ENCODE measurements around the gene RFC1. TPM values are rescaled to one million over a fixed set of nuclear protein-coding genes. Genes with fewer than 3 reads are reported as not detected.

RFC1 gene
- total and polyA plus RNA-seq, 9 of the 15 experiments (the other 6 are each of a cell fraction or from before 2014, with no cell fraction given): 16.8 to 85.6 (median 45.2) TPM

DNA sequence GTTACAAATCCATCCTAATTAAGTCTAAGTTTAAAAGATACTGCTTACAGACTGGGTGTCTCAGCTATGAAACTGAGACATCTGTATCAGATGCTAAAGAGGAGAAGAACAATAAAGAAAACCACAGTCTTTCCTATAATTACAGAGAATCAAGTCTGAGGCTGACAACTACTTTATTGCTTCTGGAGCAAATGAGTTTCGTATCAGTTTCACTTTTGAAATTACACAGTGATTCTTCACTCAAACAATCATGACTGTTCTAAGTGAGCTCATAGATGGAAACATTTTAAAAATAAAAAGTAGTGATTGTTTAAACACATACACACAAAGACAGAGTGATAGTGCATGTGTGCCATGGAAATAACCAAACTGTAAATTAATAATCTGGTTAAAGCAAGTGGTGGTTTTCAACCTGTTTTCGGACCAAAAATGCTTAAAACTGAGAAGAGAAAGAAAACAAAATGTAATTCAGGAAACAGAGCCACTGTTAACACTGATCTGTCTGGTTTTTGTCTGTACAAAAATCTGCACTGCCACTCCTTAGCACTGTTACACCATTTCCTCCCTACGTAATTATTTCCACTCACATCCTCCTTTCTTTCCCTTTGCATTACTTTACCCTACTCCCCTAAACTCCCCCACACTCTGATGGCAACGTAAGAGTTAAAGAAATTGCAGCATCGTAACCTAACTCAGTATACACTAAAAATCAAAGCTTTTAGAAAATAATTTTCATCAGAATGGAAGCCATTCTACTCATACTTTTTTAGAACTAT, 12.5 kb downstream of the RFC1 start:
- CTCF ChIA-PET (ENCODE audit: low intra/inter-chr PET ratio): no interaction called here
- TF ChIP-seq ZNF316 (IDR thresholded peaks at IDR 0.05) (no peak), DDX20 (tag; IDR thresholded peaks at IDR 0.05; ENCODE audit: low read depth) (no peak), TAF9B (IDR thresholded peaks at IDR 0.05; ENCODE audit: partially characterized antibody) (no peak), ZNF143 (CRISPR knock-in tag; IDR thresholded peaks at IDR 0.05) (no peak), PHF21A (IDR thresholded peaks at IDR 0.05; ENCODE audit: borderline replicate concordance, low read depth) (no peak), BDP1 (IDR thresholded peaks at IDR 0.05; ENCODE audit: insufficient read depth, insufficient read length) (no peak), CEBPG (CRISPR knock-in tag; IDR thresholded peaks at IDR 0.05) (no peak), CEBPG (tag; conservative IDR thresholded peaks at IDR 0.05 in 1 of 2, IDR thresholded peaks at IDR 0.05 in 1 of 2) (peak in 1 of 2 experiments; percentile 53; a peak in 2 of 4 replicates), SPI1 (IDR thresholded peaks at IDR 0.05; ENCODE audit: borderline replicate concordance, low read depth, low read length) (no peak), POLR3G (IDR thresholded peaks at IDR 0.05; ENCODE audit: extremely low read depth, insufficient read length, insufficient replicate concordance) (no peak), GABPA (tag; conservative IDR thresholded peaks at IDR 0.05; ENCODE audit: low read depth) (peak; percentile 43)
- TF ChIP-seq, protein P1, sequence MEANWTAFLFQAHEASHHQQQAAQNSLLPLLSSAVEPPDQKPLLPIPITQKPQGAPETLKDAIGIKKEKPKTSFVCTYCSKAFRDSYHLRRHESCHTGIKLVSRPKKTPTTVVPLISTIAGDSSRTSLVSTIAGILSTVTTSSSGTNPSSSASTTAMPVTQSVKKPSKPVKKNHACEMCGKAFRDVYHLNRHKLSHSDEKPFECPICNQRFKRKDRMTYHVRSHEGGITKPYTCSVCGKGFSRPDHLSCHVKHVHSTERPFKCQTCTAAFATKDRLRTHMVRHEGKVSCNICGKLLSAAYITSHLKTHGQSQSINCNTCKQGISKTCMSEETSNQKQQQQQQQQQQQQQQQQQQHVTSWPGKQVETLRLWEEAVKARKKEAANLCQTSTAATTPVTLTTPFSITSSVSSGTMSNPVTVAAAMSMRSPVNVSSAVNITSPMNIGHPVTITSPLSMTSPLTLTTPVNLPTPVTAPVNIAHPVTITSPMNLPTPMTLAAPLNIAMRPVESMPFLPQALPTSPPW (CRISPR knock-in tag; IDR thresholded peaks at IDR 0.05): no peak
- TF ChIP-seq, protein P2, sequence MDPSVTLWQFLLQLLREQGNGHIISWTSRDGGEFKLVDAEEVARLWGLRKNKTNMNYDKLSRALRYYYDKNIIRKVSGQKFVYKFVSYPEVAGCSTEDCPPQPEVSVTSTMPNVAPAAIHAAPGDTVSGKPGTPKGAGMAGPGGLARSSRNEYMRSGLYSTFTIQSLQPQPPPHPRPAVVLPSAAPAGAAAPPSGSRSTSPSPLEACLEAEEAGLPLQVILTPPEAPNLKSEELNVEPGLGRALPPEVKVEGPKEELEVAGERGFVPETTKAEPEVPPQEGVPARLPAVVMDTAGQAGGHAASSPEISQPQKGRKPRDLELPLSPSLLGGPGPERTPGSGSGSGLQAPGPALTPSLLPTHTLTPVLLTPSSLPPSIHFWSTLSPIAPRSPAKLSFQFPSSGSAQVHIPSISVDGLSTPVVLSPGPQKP (CRISPR knock-in tag; IDR thresholded peaks at IDR 0.05): no peak
- TF ChIP-seq, protein P3, sequence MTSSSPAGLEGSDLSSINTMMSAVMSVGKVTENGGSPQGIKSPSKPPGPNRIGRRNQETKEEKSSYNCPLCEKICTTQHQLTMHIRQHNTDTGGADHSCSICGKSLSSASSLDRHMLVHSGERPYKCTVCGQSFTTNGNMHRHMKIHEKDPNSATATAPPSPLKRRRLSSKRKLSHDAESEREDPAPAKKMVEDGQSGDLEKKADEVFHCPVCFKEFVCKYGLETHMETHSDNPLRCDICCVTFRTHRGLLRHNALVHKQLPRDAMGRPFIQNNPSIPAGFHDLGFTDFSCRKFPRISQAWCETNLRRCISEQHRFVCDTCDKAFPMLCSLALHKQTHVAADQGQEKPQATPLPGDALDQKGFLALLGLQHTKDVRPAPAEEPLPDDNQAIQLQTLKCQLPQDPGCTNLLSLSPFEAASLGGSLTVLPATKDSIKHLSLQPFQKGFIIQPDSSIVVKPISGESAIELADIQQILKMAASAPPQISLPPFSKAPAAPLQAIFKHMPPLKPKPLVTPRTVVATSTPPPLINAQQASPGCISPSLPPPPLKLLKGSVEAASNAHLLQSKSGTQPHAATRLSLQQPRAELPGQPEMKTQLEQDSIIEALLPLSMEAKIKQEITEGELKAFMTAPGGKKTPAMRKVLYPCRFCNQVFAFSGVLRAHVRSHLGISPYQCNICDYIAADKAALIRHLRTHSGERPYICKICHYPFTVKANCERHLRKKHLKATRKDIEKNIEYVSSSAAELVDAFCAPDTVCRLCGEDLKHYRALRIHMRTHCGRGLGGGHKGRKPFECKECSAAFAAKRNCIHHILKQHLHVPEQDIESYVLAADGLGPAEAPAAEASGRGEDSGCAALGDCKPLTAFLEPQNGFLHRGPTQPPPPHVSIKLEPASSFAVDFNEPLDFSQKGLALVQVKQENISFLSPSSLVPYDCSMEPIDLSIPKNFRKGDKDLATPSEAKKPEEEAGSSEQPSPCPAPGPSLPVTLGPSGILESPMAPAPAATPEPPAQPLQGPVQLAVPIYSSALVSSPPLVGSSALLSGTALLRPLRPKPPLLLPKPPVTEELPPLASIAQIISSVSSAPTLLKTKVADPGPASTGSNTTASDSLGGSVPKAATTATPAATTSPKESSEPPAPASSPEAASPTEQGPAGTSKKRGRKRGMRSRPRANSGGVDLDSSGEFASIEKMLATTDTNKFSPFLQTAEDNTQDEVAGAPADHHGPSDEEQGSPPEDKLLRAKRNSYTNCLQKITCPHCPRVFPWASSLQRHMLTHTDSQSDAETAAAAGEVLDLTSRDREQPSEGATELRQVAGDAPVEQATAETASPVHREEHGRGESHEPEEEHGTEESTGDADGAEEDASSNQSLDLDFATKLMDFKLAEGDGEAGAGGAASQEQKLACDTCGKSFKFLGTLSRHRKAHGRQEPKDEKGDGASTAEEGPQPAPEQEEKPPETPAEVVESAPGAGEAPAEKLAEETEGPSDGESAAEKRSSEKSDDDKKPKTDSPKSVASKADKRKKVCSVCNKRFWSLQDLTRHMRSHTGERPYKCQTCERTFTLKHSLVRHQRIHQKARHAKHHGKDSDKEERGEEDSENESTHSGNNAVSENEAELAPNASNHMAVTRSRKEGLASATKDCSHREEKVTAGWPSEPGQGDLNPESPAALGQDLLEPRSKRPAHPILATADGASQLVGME (CRISPR knock-in tag; IDR thresholded peaks at IDR 0.05): no peak

More for the DNA sequence above, 12.5 kb downstream of the RFC1 start:
- Histone ChIP-seq H3K36me3 (ENCODE audit: control insufficient read depth, insufficient read depth, low read length) (peaks cover 32% of the 10 kb centered on the region; the same call in 2 of the 3 replicates), H3K27me3 (ENCODE audit: control insufficient read depth in 2 of 2, insufficient read depth in 2 of 2, low read length in 2 of 2) (no peaks in the 10 kb centered on the region), H3K9me3 (replicated peaks; ENCODE audit: control insufficient read depth, insufficient read depth, low read depth, low read length) (no peaks in the 10 kb centered on the region), H3K27ac (ENCODE audit: extremely low read depth, low read depth, low read length) (no peak overlapping the region), H3K79me2 (ENCODE audit: control insufficient read depth, insufficient read depth, low read length) (peaks cover 70% of the 10 kb centered on the region), H2AFZ (ENCODE audit: low read depth, low read length) (no peak overlapping the region), H3K4me2 (ENCODE audit: insufficient read depth, low read length) (no peak overlapping the region), H3K9me1 (ENCODE audit: control insufficient read depth, insufficient read depth, low read length) (no peaks in the 10 kb centered on the region), H4K20me1 (replicated peaks; ENCODE audit: control insufficient read depth, insufficient read depth, low read length) (no peaks in the 10 kb centered on the region; the same call in 1 of the 2 replicates), H3K4me1 (replicated peaks in 1 of 2; ENCODE audit: control insufficient read depth in 2 of 2, insufficient read depth in 2 of 2, low read length in 2 of 2) (peaks cover 0 to 13% of the 10 kb centered on the region in 2 experiments), H3K9ac (ENCODE audit: insufficient read depth in 1 of 2, low read depth in 2 of 2, low read length in 2 of 2) (peak overlapping the region in 1 of 2 experiments; percentile 14; a peak in 2 of 4 replicates), H3K4me3 (no peak overlapping the region)
- POLR2A ChIA-PET: interaction anchor here (1.2 kb wide), 1 partner anchor 11 kb away, joined by 8 read pairs; no protein-coding TSS in a partner anchor
- in situ Hi-C loops (cut with MboI): no loop called here
- DNase-seq (ENCODE audit: extremely low read depth in 1 of 4, low spot score in 3 of 4) (no peak), FAIRE-seq (no peak), ATAC-seq (peak; percentile 64)
- intact Hi-C loops (cut with micrococcal nuclease): no loop called here
- BruUV-seq (replicated peaks): no TSS peak
- 45% methylated on average over 5 of the region's 5 CpGs for WGBS (ENCODE audit: insufficient coverage, low coverage, missing lambda C conversion rate)
